Measurements from ENCODE around the gene CEACAM6.
"Not testable (repeated sequence)": the region's sequence is repeated elsewhere in the genome, so short reads cannot be mapped to it uniquely, and the experiment has no call there.

The CEACAM6 gene

GRCh38 chr19:41735071-41735600 lies 20.2 kb upstream of the CEACAM6 start:
- H3K9me3 Mint-ChIP-seq: no peaks in the 10 kb centered on the region
- DNase-seq: no peak
- no peak overlapping the region for H3K4me3 Mint-ChIP-seq
- peaks cover 63% of the 10 kb centered on the region for H3K27me3 Mint-ChIP-seq
- peaks cover 17% of the 10 kb centered on the region for H3K4me1 Mint-ChIP-seq (ENCODE audit: low read depth)
- H3K36me3 Mint-ChIP-seq (ENCODE audit: low read depth): no peaks in the 10 kb centered on the region
- H3K27ac Mint-ChIP-seq: no peak overlapping the region

- no peak overlapping the region for H3K27ac Mint-ChIP-seq
- DNase-seq: no peak
- H3K4me1 Mint-ChIP-seq (ENCODE audit: low read depth): peaks cover 34% of the 10 kb centered on the region
- no peaks in the 10 kb centered on the region for H3K9me3 Mint-ChIP-seq
- peaks cover 54% of the 10 kb centered on the region for H3K27me3 Mint-ChIP-seq
- no peaks in the 10 kb centered on the region for H3K36me3 Mint-ChIP-seq (ENCODE audit: low read depth)
- H3K4me3 Mint-ChIP-seq: no peak overlapping the region
Observed at GRCh38 chr19:41739361-41739760, 16.0 kb upstream of the CEACAM6 start.

GRCh38 chr19:41740415-41741243 lies 14.7 kb upstream of the CEACAM6 start:
- DNase-seq: no peak
- Mint-ChIP-seq H3K4me1 (ENCODE audit: low read depth) (peaks cover 25% of the 10 kb centered on the region), H3K4me3 (no peak overlapping the region), H3K9me3 (no peaks in the 10 kb centered on the region), H3K36me3 (ENCODE audit: low read depth) (no peaks in the 10 kb centered on the region), H3K27ac (peak overlapping the region; percentile 77), H3K27me3 (peaks cover 63% of the 10 kb centered on the region)

GRCh38 chr19:41741244-41741554 lies 14.1 kb upstream of the CEACAM6 start:
- Mint-ChIP-seq H3K4me1 (ENCODE audit: low read depth) (peaks cover 25% of the 10 kb centered on the region), H3K27me3 (peaks cover 63% of the 10 kb centered on the region)

GRCh38 chr19:41744850-41745249 lies 10.5 kb upstream of the CEACAM6 start:
- H3K4me3 Mint-ChIP-seq: no peak overlapping the region
- H3K4me1 Mint-ChIP-seq (ENCODE audit: low read depth): peaks cover 20% of the 10 kb centered on the region
- H3K27ac Mint-ChIP-seq: no peak overlapping the region

More at GRCh38 chr19:41741244-41741554, 14.1 kb upstream of the CEACAM6 start:
- peak overlapping the region; percentile 77 for H3K27ac Mint-ChIP-seq
- DNase-seq: no peak
- no peak overlapping the region for H3K4me3 Mint-ChIP-seq
- H3K36me3 Mint-ChIP-seq (ENCODE audit: low read depth): no peaks in the 10 kb centered on the region
- no peaks in the 10 kb centered on the region for H3K9me3 Mint-ChIP-seq

GRCh38 chr19:41745756-41746155 lies 9.6 kb upstream of the CEACAM6 start:
- Mint-ChIP-seq H3K4me3 (no peak overlapping the region), H3K27ac (no peak overlapping the region), H3K9me3 (no peaks in the 10 kb centered on the region), H3K4me1 (ENCODE audit: low read depth) (peaks cover 11% of the 10 kb centered on the region), H3K36me3 (ENCODE audit: low read depth) (no peaks in the 10 kb centered on the region), H3K27me3 (peaks cover 75% of the 10 kb centered on the region)
- no peak for DNase-seq

More at GRCh38 chr19:41744850-41745249, 10.5 kb upstream of the CEACAM6 start:
- DNase-seq: no peak
- Mint-ChIP-seq H3K36me3 (ENCODE audit: low read depth) (no peaks in the 10 kb centered on the region), H3K27me3 (peaks cover 71% of the 10 kb centered on the region), H3K9me3 (no peaks in the 10 kb centered on the region)

GRCh38 chr19:41746593-41747227 lies 8.6 kb upstream of the CEACAM6 start:
- no peaks in the 10 kb centered on the region for H3K36me3 Mint-ChIP-seq (ENCODE audit: low read depth)
- no peak overlapping the region for H3K4me3 Mint-ChIP-seq
- no peaks in the 10 kb centered on the region for H3K9me3 Mint-ChIP-seq
- peaks cover 74% of the 10 kb centered on the region for H3K27me3 Mint-ChIP-seq
- peaks cover 1% of the 10 kb centered on the region for H3K4me1 Mint-ChIP-seq (ENCODE audit: low read depth)
- H3K27ac Mint-ChIP-seq: no peak overlapping the region
- peak; percentile 58 for DNase-seq

GRCh38 chr19:41748012-41748411 lies 7.3 kb upstream of the CEACAM6 start:
- H3K4me3 Mint-ChIP-seq: no peak overlapping the region
- peaks cover 74% of the 10 kb centered on the region for H3K27me3 Mint-ChIP-seq
- H3K9me3 Mint-ChIP-seq: no peaks in the 10 kb centered on the region
- H3K27ac Mint-ChIP-seq: no peak overlapping the region
- H3K36me3 Mint-ChIP-seq (ENCODE audit: low read depth): no peaks in the 10 kb centered on the region
- no peak for DNase-seq
- no peaks in the 10 kb centered on the region for H3K4me1 Mint-ChIP-seq (ENCODE audit: low read depth)

GRCh38 chr19:41750248-41751134 lies 4.8 kb upstream of the CEACAM6 start:
- not testable (repeated sequence) for H3K36me3 Mint-ChIP-seq (ENCODE audit: low read depth); H3K27ac Mint-ChIP-seq; H3K4me3 Mint-ChIP-seq; H3K4me1 Mint-ChIP-seq (ENCODE audit: low read depth); DNase-seq; H3K9me3 Mint-ChIP-seq
- peaks cover 64% of the 10 kb centered on the region for H3K27me3 Mint-ChIP-seq

GRCh38 chr19:41753159-41753558 lies 2.2 kb upstream of the CEACAM6 start:
- no peaks in the 10 kb centered on the region for H3K9me3 Mint-ChIP-seq
- H3K4me3 Mint-ChIP-seq: no peak overlapping the region
- DNase-seq: peak; percentile 85
- no peak overlapping the region for H3K27ac Mint-ChIP-seq
- H3K36me3 Mint-ChIP-seq (ENCODE audit: low read depth): no peaks in the 10 kb centered on the region
- peaks cover 3% of the 10 kb centered on the region for H3K4me1 Mint-ChIP-seq (ENCODE audit: low read depth)
- peaks cover 53% of the 10 kb centered on the region for H3K27me3 Mint-ChIP-seq

- Mint-ChIP-seq H3K4me3 (no peak overlapping the region), H3K27ac (no peak overlapping the region), H3K27me3 (peaks cover 51% of the 10 kb centered on the region), H3K36me3 (ENCODE audit: low read depth) (no peaks in the 10 kb centered on the region), H3K9me3 (no peaks in the 10 kb centered on the region), H3K4me1 (ENCODE audit: low read depth) (peaks cover 3% of the 10 kb centered on the region)
- DNase-seq: peak; percentile 75
Observed at GRCh38 chr19:41753936-41754529, 1.3 kb upstream of the CEACAM6 start.

GRCh38 chr19:41758846-41759245 lies 3.5 kb downstream of the CEACAM6 start:
- H3K36me3 Mint-ChIP-seq (ENCODE audit: low read depth): no peaks in the 10 kb centered on the region
- peaks cover under 1% of the 10 kb centered on the region for H3K4me1 Mint-ChIP-seq (ENCODE audit: low read depth)
- no peak for DNase-seq
- no peak overlapping the region for H3K27ac Mint-ChIP-seq
- H3K27me3 Mint-ChIP-seq: peaks cover 77% of the 10 kb centered on the region
- H3K9me3 Mint-ChIP-seq: no peaks in the 10 kb centered on the region
- H3K4me3 Mint-ChIP-seq: no peak overlapping the region

- Mint-ChIP-seq H3K4me1 (ENCODE audit: low read depth) (peaks cover 4% of the 10 kb centered on the region), H3K4me3 (no peak overlapping the region), H3K27me3 (peaks cover 60% of the 10 kb centered on the region), H3K36me3 (ENCODE audit: low read depth) (no peaks in the 10 kb centered on the region), H3K27ac (no peak overlapping the region), H3K9me3 (no peaks in the 10 kb centered on the region)
- no peak for DNase-seq
Observed at GRCh38 chr19:41767115-41767514, 11.8 kb downstream of the CEACAM6 start.

GRCh38 chr19:41768105-41768504 lies 12.8 kb downstream of the CEACAM6 start:
- Mint-ChIP-seq H3K4me1 (ENCODE audit: low read depth) (peaks cover 13% of the 10 kb centered on the region), H3K27me3 (peaks cover 60% of the 10 kb centered on the region)
- H3K27ac Mint-ChIP-seq; H3K9me3 Mint-ChIP-seq; H3K4me3 Mint-ChIP-seq; H3K36me3 Mint-ChIP-seq (ENCODE audit: low read depth); DNase-seq: not testable (repeated sequence)
